Placental pericyte (primary cell): ENCODE measurements around the gene TCIRG1. TPM values are rescaled to one million over a fixed set of nuclear protein-coding genes. Genes with fewer than 3 reads are reported as not detected.

Experiments used
- small RNA-seq: library from RNA; depleted of rRNA; stranded (forward); fragments of <200 nt; gene quantifications from one replicate; pipeline ENCODE3, GENCODE V24; 2012; ENCODE audit warnings: low replicate concordance
- total RNA-seq: library from RNA; depleted of rRNA; stranded (reverse); fragments of >200 nt; gene quantifications from 2 replicates; pipeline ENCODE4 v1.2.3, GENCODE V29; 2012

TCIRG1 gene
- total RNA-seq, result 157 and 186 TPM in 2 replicates

GRCh38 chr11:68038718-68039525 is at the start of gene TCIRG1:
TCIRG1 (plus strand) TSS chr11:68039025; CDS start chr11:68041272, 2,247 bp downstream.

GRCh38 chr11:68003846-68004550 is 34.8 kb upstream of the TCIRG1 start, which contains the start of gene UNC93B1:
UNC93B1 (minus strand) TSS chr11:68004097; CDS start chr11:68004043, 54 bp downstream.

GRCh38 chr11:68010090-68011041 is 28.5 kb upstream of the TCIRG1 start, which contains the start of gene ALDH3B1:
ALDH3B1 (plus strand) TSS chr11:68010327; CDS start chr11:68015298, 4,971 bp downstream.

GRCh38 chr11:68030318-68031143 is 8.3 kb upstream of the TCIRG1 start, which contains the start of gene NDUFS8:
NDUFS8 (plus strand) TSS chr11:68030681; CDS start chr11:68032152, 1,471 bp downstream.

Small RNA genes lying within 50 kb of the gene (small RNA-seq; reads per million reads assigned to genes)
- gene MIR6753, result 0.10 reads per million

Other genes starting within 250 kb of the TCIRG1 start
- gene UNC93B1, start 34.9 kb upstream of the TCIRG1 start, total RNA-seq, result 16.9 and 28.4 TPM in 2 replicates
- 22.0 and 78.8 TPM in 2 replicates for gene ALDH3B1, start 28.7 kb upstream of the TCIRG1 start, total RNA-seq
- gene NDUFS8, start 8.3 kb upstream of the TCIRG1 start, total RNA-seq, result 105 and 132 TPM in 2 replicates
- gene CHKA, start 82.4 kb downstream of the TCIRG1 start, total RNA-seq, result 9.9 and 19.7 TPM in 2 replicates
- gene KMT5B, start 174.3 kb downstream of the TCIRG1 start, total RNA-seq, result 17.2 and 24.9 TPM in 2 replicates
- 42.0 and 74.9 TPM in 2 replicates for gene C11orf24, start 232.9 kb downstream of the TCIRG1 start, total RNA-seq